HEK293 (cell line): Measurements from ENCODE around the gene RIPK4.
A peak's percentile ranks its signal among the peaks of the same experiment; 100 is the strongest.
"Not testable (repeated sequence)": the region's sequence is repeated elsewhere in the genome, so short reads cannot be mapped to it uniquely, and the experiment has no call there.

Experiments used
- CTCF ChIA-PET: fragments of 350-600 bp; formaldehyde crosslinking; extraction: SDS; loops from one replicate; lab custom pipeline; 2021; ENCODE audit warnings: antibody characterized with exemption; lab: Yijun Ruan, JAX
- POLR2A ChIA-PET: fragments of 300-600 bp; formaldehyde crosslinking; extraction: SDS; loops from one replicate; lab custom pipeline; 2020; ENCODE audit warnings: antibody characterized with exemption, inconsistent platforms; lab: Yijun Ruan, JAX
- H3K27ac ChIP-seq: fragments of 200-500 bp; sonication (Bioruptor generic); 2 replicates; pipeline ENCODE4 v1.5.1; 2014; ENCODE audit warnings: low read depth, low read length, control low read depth, inconsistent platforms; ENCODE audit errors: extremely low read depth
- H3K36me3 ChIP-seq, 2 experiments: fragments of 200-500 bp in 1 of 2; sonication (Bioruptor generic) in 1 of 2; 1 replicate in 1 of 2; 2 replicates in 1 of 2; pipeline ENCODE4 v1.5.1; 2014 to 2017; ENCODE audit warnings: inconsistent platforms in 2 of 2, low read length in 2 of 2; ENCODE audit not compliant: control insufficient read depth in 2 of 2, insufficient read depth in 1 of 2
- H3K4me1 ChIP-seq: fragments of 200-500 bp; sonication (Bioruptor generic); 2 replicates; pipeline ENCODE4 v1.5.1; 2014; ENCODE audit warnings: mild to moderate bottlenecking, low read length, inconsistent platforms; ENCODE audit not compliant: control insufficient read depth, insufficient read depth
- H3K4me3 ChIP-seq: 2 replicates; pipeline ENCODE4 v1.5.1; 2011; ENCODE audit warnings: low read depth, mild to moderate bottlenecking, control low read depth, low read length, moderate library complexity
- H3K9me3 ChIP-seq: fragments of 200-500 bp; sonication (Bioruptor generic); 2 replicates; pipeline ENCODE4 v1.5.1; 2014; ENCODE audit warnings: low read depth, low read length, inconsistent platforms; ENCODE audit not compliant: control insufficient read depth, insufficient read depth
- GLIS2 ChIP-seq: fragments of 450-650 bp; formaldehyde crosslinking; IDR thresholded peaks from 2 replicates; pipeline ENCODE4 v1.5.1; 2016; ENCODE audit warnings: missing biosample characterization, missing genetic modification characterization
- INSM2 ChIP-seq: fragments of 450-650 bp; formaldehyde crosslinking; IDR thresholded peaks from 2 replicates; pipeline ENCODE4 v1.5.1; 2016; ENCODE audit warnings: missing biosample characterization, missing genetic modification characterization
- PRDM6 ChIP-seq: fragments of 450-650 bp; formaldehyde crosslinking; IDR thresholded peaks from 2 replicates; pipeline ENCODE4 v1.5.1; 2017; ENCODE audit warnings: missing biosample characterization, missing genetic modification characterization
- SCRT2 ChIP-seq: fragments of 450-650 bp; formaldehyde crosslinking; IDR thresholded peaks from 2 replicates; pipeline ENCODE4 v1.5.1; 2016; ENCODE audit warnings: missing biosample characterization, missing genetic modification characterization
- WT1 ChIP-seq: fragments of 450-650 bp; formaldehyde crosslinking; IDR thresholded peaks from 2 replicates; pipeline ENCODE4 v1.5.1; 2016; ENCODE audit warnings: missing biosample characterization, missing genetic modification characterization
- ZBTB11 ChIP-seq: fragments of 450-650 bp; formaldehyde crosslinking; conservative IDR thresholded peaks from 2 replicates; pipeline ENCODE4 v1.5.1; 2016; ENCODE audit warnings: low read depth, missing biosample characterization, missing genetic modification characterization
- ZBTB17 ChIP-seq: fragments of 450-650 bp; formaldehyde crosslinking; IDR thresholded peaks from 2 replicates; pipeline ENCODE4 v1.5.1; 2016; ENCODE audit warnings: missing biosample characterization, missing genetic modification characterization
- ZNF175 ChIP-seq: fragments of 450-650 bp; formaldehyde crosslinking; IDR thresholded peaks from 2 replicates; pipeline ENCODE4 v1.5.1; 2016; ENCODE audit warnings: missing biosample characterization, missing genetic modification characterization
- ZNF202 ChIP-seq: fragments of 450-650 bp; formaldehyde crosslinking; IDR thresholded peaks from 2 replicates; pipeline ENCODE4 v1.5.1; 2016; ENCODE audit warnings: missing biosample characterization, missing genetic modification characterization, borderline replicate concordance
- ZNF214 ChIP-seq: fragments of 450-650 bp; formaldehyde crosslinking; IDR thresholded peaks from 2 replicates; pipeline ENCODE4 v1.5.1; 2017; ENCODE audit warnings: missing biosample characterization, mild to moderate bottlenecking, missing genetic modification characterization, borderline replicate concordance
- ZNF248 ChIP-seq: fragments of 450-650 bp; formaldehyde crosslinking; IDR thresholded peaks from 2 replicates; pipeline ENCODE4 v1.5.1; 2017; ENCODE audit warnings: missing biosample characterization, missing genetic modification characterization
- ZNF280C ChIP-seq: fragments of 450-650 bp; formaldehyde crosslinking; IDR thresholded peaks from 2 replicates; pipeline ENCODE4 v1.5.1; 2016; ENCODE audit warnings: missing biosample characterization, missing genetic modification characterization
- ZNF302 ChIP-seq: fragments of 450-650 bp; formaldehyde crosslinking; IDR thresholded peaks from 2 replicates; pipeline ENCODE4 v1.5.1; 2016; ENCODE audit warnings: missing biosample characterization, missing genetic modification characterization, low read depth
- ZNF366 ChIP-seq: fragments of 450-650 bp; formaldehyde crosslinking; conservative IDR thresholded peaks from 2 replicates; pipeline ENCODE4 v1.5.1; 2016; ENCODE audit warnings: missing biosample characterization, missing genetic modification characterization
- ZNF426 ChIP-seq: fragments of 450-650 bp; formaldehyde crosslinking; IDR thresholded peaks from 2 replicates; pipeline ENCODE4 v1.5.1; 2017; ENCODE audit warnings: missing biosample characterization, missing genetic modification characterization, mild to moderate bottlenecking, inconsistent platforms, moderate library complexity
- ZNF433 ChIP-seq: fragments of 450-650 bp; formaldehyde crosslinking; IDR thresholded peaks from 2 replicates; pipeline ENCODE4 v1.5.1; 2016; ENCODE audit warnings: missing biosample characterization, missing genetic modification characterization, low read depth
- ZNF549 ChIP-seq: fragments of 450-650 bp; IDR thresholded peaks from 2 replicates; pipeline ENCODE4 v1.5.1; 2018; ENCODE audit warnings: missing biosample characterization, missing genetic modification characterization, mild to moderate bottlenecking, inconsistent platforms, moderate library complexity
- ZNF837 ChIP-seq: fragments of 450-650 bp; formaldehyde crosslinking; IDR thresholded peaks from 2 replicates; pipeline ENCODE4 v1.5.1; 2016; ENCODE audit warnings: missing biosample characterization, missing genetic modification characterization
- ZSCAN18 ChIP-seq: fragments of 450-650 bp; formaldehyde crosslinking; IDR thresholded peaks from 2 replicates; pipeline ENCODE4 v1.5.1; 2016; ENCODE audit warnings: missing biosample characterization, missing genetic modification characterization
- ZSCAN30 ChIP-seq: fragments of 450-650 bp; IDR thresholded peaks from 2 replicates; pipeline ENCODE4 v1.5.1; 2018; ENCODE audit warnings: missing biosample characterization, mild to moderate bottlenecking, missing genetic modification characterization, moderate library complexity

The RIPK4 gene

DNA sequence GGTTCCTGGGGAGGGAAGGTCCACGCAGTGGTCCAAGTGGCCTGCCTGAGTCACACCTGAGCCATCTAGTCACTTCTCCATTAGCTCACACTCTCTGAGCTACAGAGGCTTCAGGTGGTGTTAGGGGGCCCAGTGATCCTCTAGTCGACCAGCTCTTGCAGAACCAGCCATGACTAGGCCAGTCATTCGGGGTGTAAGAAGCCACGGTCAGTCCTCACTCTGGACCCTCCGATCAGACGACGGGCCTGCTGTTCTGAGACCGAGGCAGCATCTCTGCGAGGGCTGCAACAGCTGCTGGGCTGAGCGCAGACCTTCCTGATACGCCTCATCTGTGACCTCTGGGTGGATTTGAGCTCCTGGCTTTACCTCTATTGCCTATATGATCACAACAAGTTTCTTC, 68.8 kb downstream of the RIPK4 start (continued):
- no peak for TF ChIP-seq ZNF426 (tag by site-specific recombination)
- no peak for TF ChIP-seq ZNF837 (tag by site-specific recombination)
- TF ChIP-seq ZNF549 (tag by site-specific recombination) = no peak
- no peak for TF ChIP-seq SCRT2
- no peak for TF ChIP-seq ZNF175 (tag by site-specific recombination)
- TF ChIP-seq, all 188 proteins: peak for 0

DNA sequence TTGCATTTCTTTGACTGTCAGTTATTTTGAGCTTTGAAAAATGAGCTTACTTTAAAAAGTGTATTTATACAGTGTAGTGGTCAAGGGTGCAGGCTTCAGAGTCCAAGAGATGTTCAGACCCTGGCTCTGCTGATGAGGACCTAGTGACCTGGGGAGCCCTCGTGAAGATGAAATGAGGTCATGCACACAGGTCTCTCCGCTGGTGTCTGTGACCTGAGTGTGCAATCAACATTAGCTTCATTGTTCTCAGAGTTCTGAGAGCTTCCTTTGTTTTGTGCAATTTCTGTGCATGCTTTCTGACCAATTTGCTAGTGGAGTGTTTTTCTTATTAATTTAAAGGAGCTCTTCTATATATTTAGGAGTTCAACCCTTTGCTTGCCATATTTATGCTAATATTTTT, 71.3 kb downstream of the RIPK4 start:
- no peak overlapping the region for H3K4me3 ChIP-seq
- ChIA-PET CTCF (interaction anchor here (1.7 kb wide), 1 partner anchor 83 kb away, joined by 3 read pairs; no protein-coding TSS in a partner anchor), POLR2A (no interaction called here)
- H3K4me1 ChIP-seq = no peaks in the 10 kb centered on the region
- H3K36me3 ChIP-seq = no peaks in the 10 kb centered on the region
- no peak for TF ChIP-seq ZSCAN30 (tag by site-specific recombination)
- H3K27ac ChIP-seq = no peak overlapping the region
- no peaks in the 10 kb centered on the region for H3K9me3 ChIP-seq

- peak; percentile 99 for TF ChIP-seq ZBTB17 (tag by site-specific recombination)
- peak; percentile 96 for TF ChIP-seq ZNF366
- H3K36me3 ChIP-seq, H3K9me3 ChIP-seq, POLR2A ChIA-PET, H3K27ac ChIP-seq, H3K4me1 ChIP-seq, CTCF ChIA-PET, H3K4me3 ChIP-seq: not testable (repeated sequence)
Measured at GRCh38 chr21:41694042-41694441, 72.8 kb downstream of the RIPK4 start.

DNA sequence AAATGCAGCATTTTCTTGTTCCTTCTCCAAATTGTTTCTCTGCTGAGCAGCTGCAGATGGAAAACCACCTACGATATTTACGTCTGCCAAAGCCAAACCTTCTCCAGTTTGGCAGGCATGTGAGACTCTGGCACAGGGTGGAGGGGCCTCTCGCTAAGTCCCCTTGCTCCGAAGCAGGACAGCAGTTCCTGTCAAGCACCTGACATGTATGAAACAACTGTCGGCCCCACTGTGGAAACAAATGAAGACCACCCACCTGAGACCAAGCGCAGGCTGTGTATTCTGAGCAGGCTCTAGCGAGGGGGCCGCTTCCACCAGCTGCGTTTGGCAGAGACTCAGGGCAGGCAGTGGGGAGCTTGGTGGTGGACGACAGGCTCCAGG, 74.7 kb downstream of the RIPK4 start:
- CTCF ChIA-PET = no interaction called here
- POLR2A ChIA-PET = no interaction called here
- Histone ChIP-seq H3K4me1 (no peaks in the 10 kb centered on the region), H3K36me3 (no peaks in the 10 kb centered on the region), H3K27ac (no peak overlapping the region), H3K9me3 (no peaks in the 10 kb centered on the region), H3K4me3 (no peak overlapping the region)
- TF ChIP-seq ZNF214 (tag by site-specific recombination) = no peak
- no peak for TF ChIP-seq ZNF433 (tag by site-specific recombination)
- no peak for TF ChIP-seq ZNF248 (tag by site-specific recombination)
- TF ChIP-seq WT1 (tag by site-specific recombination) = no peak
- TF ChIP-seq ZSCAN18 (tag by site-specific recombination) = no peak
- no peak for TF ChIP-seq PRDM6
- TF ChIP-seq ZNF202 (tag by site-specific recombination) = no peak
- TF ChIP-seq INSM2 (tag by site-specific recombination) = no peak
- no peak for TF ChIP-seq ZNF280C
- no peak for TF ChIP-seq ZNF302 (tag by site-specific recombination)
- TF ChIP-seq ZNF426 (tag by site-specific recombination) = no peak
- TF ChIP-seq GLIS2 (tag by site-specific recombination) = no peak
- TF ChIP-seq ZBTB11 (tag by site-specific recombination) = no peak
